Endothelial cell of umbilical vein (primary cell): Measurements from ENCODE around the gene C15orf61. TPM values are rescaled to one million over a fixed set of nuclear protein-coding genes. Genes with fewer than 3 reads are reported as not detected.

Experiments
- BruUV-seq: library from RNA; stranded (reverse); fragments of 400-500 nt; replicated peaks from 2 replicates; lab custom pipeline; 2021; lab: Mats Ljungman, UMichigan
- CTCF ChIA-PET: fragments of 300-600, 350-600 bp; sonication (Branson Sonifier 250); formaldehyde crosslinking; loops from one replicate; lab custom pipeline; 2021; ENCODE audit warnings: antibody characterized with exemption, inconsistent platforms; lab: Charles Lee
- POLR2A ChIA-PET: fragments of 300-600, 350-600 bp; sonication (Branson Sonifier 250); formaldehyde crosslinking; loops from one replicate; lab custom pipeline; 2021; ENCODE audit warnings: antibody characterized with exemption, inconsistent platforms; lab: Charles Lee
- DNase-seq: peaks from one replicate; pipeline ENCODE4 v3.0.0-alpha.2; 2011; ENCODE audit warnings: low read depth, low spot score
- FAIRE-seq: peaks from 2 replicates; lab custom pipeline; 2011; peaks lifted over from hg19 to GRCh38; lab: Jason Lieb, UNC
- H2AFZ ChIP-seq: 2 replicates; pipeline ENCODE4 v1.6.0; 2012; ENCODE audit warnings: low read depth, low read length, control low read depth, inconsistent platforms
- H3K27ac ChIP-seq: 2 replicates; pipeline ENCODE4 v1.5.1; 2011; ENCODE audit warnings: low read depth, mild to moderate bottlenecking, control low read depth, low read length, moderate library complexity; ENCODE audit not compliant: insufficient read depth
- H3K27me3 ChIP-seq, 2 experiments: 2 replicates each; pipeline versions ENCODE4 v1.6.0 to v1.6.1; 2011; ENCODE audit warnings: low read length in 2 of 2, mixed read lengths in 1 of 2; ENCODE audit not compliant: control insufficient read depth in 2 of 2, insufficient read depth in 2 of 2
- H3K36me3 ChIP-seq, 2 experiments: 2 replicates in 1 of 2; 3 replicates in 1 of 2; pipeline ENCODE4 v1.5.1; 2011; ENCODE audit warnings: low read length in 2 of 2, mild to moderate bottlenecking in 1 of 2, moderate library complexity in 1 of 2; ENCODE audit not compliant: control insufficient read depth in 2 of 2, insufficient read depth in 2 of 2; ENCODE audit errors: extremely low read depth in 1 of 2
- H3K4me1 ChIP-seq: 3 replicates; pipeline ENCODE4 v1.5.1; 2011; ENCODE audit warnings: mild to moderate bottlenecking, low read length; ENCODE audit not compliant: control insufficient read depth, insufficient read depth; ENCODE audit errors: extremely low read depth
- H3K4me2 ChIP-seq: 2 replicates; pipeline ENCODE4 v1.6.1; 2011; ENCODE audit warnings: low read length, control low read depth, mixed read lengths; ENCODE audit not compliant: insufficient read depth
- H3K4me3 ChIP-seq, 3 experiments: fragments of 200-600 bp in 1 of 3; sonication (generic), shearing (Covaris generic) in 1 of 3; replicated peaks in 1 of 3; 2 replicates each; pipeline ENCODE4 v1.5.1; 2011 to 2016; ENCODE audit warnings: control low read depth in 3 of 3, low read length in 3 of 3, mild to moderate bottlenecking in 2 of 3, inconsistent platforms in 1 of 3, low read depth in 1 of 3, moderate library complexity in 1 of 3; ENCODE audit not compliant: insufficient read depth in 1 of 3
- H3K79me2 ChIP-seq: 2 replicates; pipeline ENCODE4 v1.6.0; 2012; ENCODE audit warnings: low read length, inconsistent platforms; ENCODE audit not compliant: control insufficient read depth, insufficient read depth
- H3K9ac ChIP-seq: replicated peaks from 2 replicates; pipeline ENCODE3; 2011; ENCODE audit warnings: low read length, control low read depth; ENCODE audit not compliant: insufficient read depth; ENCODE audit errors: extremely low read depth
- H3K9me1 ChIP-seq: replicated peaks from 3 replicates; pipeline ENCODE4 v1.6.0; 2011; ENCODE audit warnings: mild to moderate bottlenecking, low read length; ENCODE audit not compliant: control insufficient read depth, insufficient read depth; ENCODE audit errors: extremely low read depth
- H3K9me3 ChIP-seq: replicated peaks from 2 replicates; pipeline ENCODE4 v1.5.1; 2012; ENCODE audit warnings: low read length, inconsistent platforms; ENCODE audit not compliant: control insufficient read depth, insufficient read depth
- H4K20me1 ChIP-seq: replicated peaks from 2 replicates; pipeline ENCODE3; 2011; ENCODE audit warnings: mild to moderate bottlenecking, low read length; ENCODE audit not compliant: control insufficient read depth, insufficient read depth; ENCODE audit errors: extremely low read depth
- CTCF ChIP-seq, 2 donors: IDR thresholded peaks; 1 replicate in 1 of 2; 2 replicates in 1 of 2; pipeline ENCODE4 v1.5.1; 2011; ENCODE audit warnings: low read length in 2 of 2, mild to moderate bottlenecking in 2 of 2, moderate library complexity in 2 of 2, control low read depth in 1 of 2, inconsistent platforms in 1 of 2, low read depth in 1 of 2; ENCODE audit not compliant: insufficient read depth in 1 of 2; ENCODE audit errors: extremely low read depth in 1 of 2
- EZH2 ChIP-seq: IDR thresholded peaks from 2 replicates; pipeline ENCODE4 v1.6.1; 2012; ENCODE audit warnings: borderline replicate concordance, low read depth, mild to moderate bottlenecking, moderate library complexity, low read length, inconsistent platforms; ENCODE audit not compliant: severe bottlenecking
- FOS ChIP-seq: IDR thresholded peaks from 2 replicates; pipeline ENCODE4 v1.6.1; 2011; ENCODE audit warnings: mild to moderate bottlenecking, low read length, moderate library complexity, borderline replicate concordance; ENCODE audit not compliant: insufficient read depth
- GATA2 ChIP-seq: IDR thresholded peaks from 2 replicates; pipeline ENCODE4 v1.7.0; 2011; ENCODE audit warnings: low read depth, mild to moderate bottlenecking, moderate library complexity, mixed read lengths, low read length; ENCODE audit not compliant: insufficient read length, insufficient read depth
- JUN ChIP-seq: IDR thresholded peaks from 2 replicates; pipeline ENCODE4 v1.6.1; 2011; ENCODE audit warnings: borderline replicate concordance, low read depth; ENCODE audit not compliant: insufficient read length, insufficient read depth
- MAX ChIP-seq: IDR thresholded peaks from 2 replicates; pipeline ENCODE4 v1.6.1; 2011; ENCODE audit not compliant: insufficient read depth, insufficient read length
- MYC ChIP-seq: IDR thresholded peaks from one replicate; pipeline ENCODE4 v1.6.1; 2011; ENCODE audit warnings: mild to moderate bottlenecking, low read depth, low read length
- POLR2A ChIP-seq: IDR thresholded peaks from 2 replicates; pipeline ENCODE4 v1.6.1; 2012; ENCODE audit warnings: low read depth, mild to moderate bottlenecking, control low read depth, low read length
- POLR2AphosphoS5 ChIP-seq: IDR thresholded peaks from 2 replicates; pipeline ENCODE4 v1.6.1; 2012; ENCODE audit warnings: low read depth, mild to moderate bottlenecking, control low read depth, low read length, moderate library complexity; ENCODE audit not compliant: insufficient read depth
- dilution Hi-C: fragments of 300-500 bp; cut with MboI; formaldehyde crosslinking; loops from one replicate; pipeline ENCODE4 v1.15.0; 2019; ENCODE audit warnings: low sequenced_read_pairs; ENCODE audit not compliant: extremely low pct_ligation_motif_present
- intact Hi-C: fragments of 100-400 bp; cut with micrococcal nuclease; formaldehyde crosslinking; loops from one replicate; pipeline ENCODE4 v1.10.0; 2022
- polyA plus RNA-seq, 4 experiments: library from polyadenylated mRNA; depleted of rRNA in 3 of 4; stranded (reverse) in 3 of 4; unstranded in 1 of 4; fragments of >200 nt; gene quantifications; 2 replicates each; pipeline versions ENCODE4 v1.2.1 to v1.2.3, GENCODE V29; 2011 to 2012; ENCODE audit warnings: missing spikeins in 1 of 4
- total RNA-seq: library from RNA; stranded (reverse); gene quantifications from 2 replicates; pipeline ENCODE4 v1.2.3, GENCODE V29; 2021

The C15orf61 gene
- total and polyA plus RNA-seq, 2 donors (not counting 3 experiments of a cell fraction or from before 2014, with no cell fraction given), result 3.2 to 4.1 TPM

GRCh38 chr15:67512933-67513714, 7.8 kb upstream of the C15orf61 start:
- CTCF ChIA-PET, result interaction anchor here (0.6 kb wide), 1 partner anchor 10 kb away, joined by 3 read pairs; no protein-coding TSS in a partner anchor
- H3K9me1 ChIP-seq, result no peaks in the 10 kb centered on the region
- no peaks in the 10 kb centered on the region for H3K79me2 ChIP-seq
- no peaks in the 10 kb centered on the region for H3K27me3 ChIP-seq
- POLR2A ChIA-PET, result no interaction called here
- H4K20me1 ChIP-seq, result no peaks in the 10 kb centered on the region
- no peak for TF ChIP-seq JUN
- TF ChIP-seq MAX, result no peak
- no peak for TF ChIP-seq POLR2A
- TF ChIP-seq POLR2AphosphoS5, result no peak
- no peak for TF ChIP-seq MYC
- TF ChIP-seq GATA2, result no peak
- TF ChIP-seq FOS, result no peak
- TF ChIP-seq CTCF (IDR thresholded peaks at IDR 0.05; ENCODE audit: extremely low read depth in 1 of 2, insufficient read depth in 1 of 2, low read depth in 1 of 2, low read length in 2 of 2), result no peak
- TF ChIP-seq EZH2, result no peak
- no peaks in the 10 kb centered on the region for H3K36me3 ChIP-seq
- FAIRE-seq, result no peak
- no peak overlapping the region for H3K9ac ChIP-seq
- H2AFZ ChIP-seq, result no peak overlapping the region
- H3K4me2 ChIP-seq, result no peak overlapping the region
- no TSS peak for BruUV-seq
- H3K27ac ChIP-seq, result no peak overlapping the region
- no peak for DNase-seq
- H3K4me1 ChIP-seq, result no peaks in the 10 kb centered on the region
- no peaks in the 10 kb centered on the region for H3K9me3 ChIP-seq
- no peak overlapping the region for H3K4me3 ChIP-seq
- intact Hi-C loops (no loop called here), dilution Hi-C loops (no loop called here)
